GM23338 (cell line): ENCODE data around the gene PLPP4. TPM values are rescaled to one million over a fixed set of nuclear protein-coding genes. Genes with fewer than 3 reads are reported as not detected.

ENCODE experiments used
- ATAC-seq: fragments of 200-7000 bp; cut with Tn5 transposase; 3 replicates; pipeline ENCODE4 v1.9.1; 2020
- DNase-seq: peaks from one replicate; pipeline ENCODE4 v3.0.0-alpha.2; 2015; ENCODE audit warnings: low spot score
- H2AFZ ChIP-seq: fragments of 200-600 bp; sonication (generic); 2 replicates; pipeline ENCODE4 v1.8.0; 2016; ENCODE audit warnings: antibody characterized with exemption, mild to moderate bottlenecking, moderate library complexity
- H3F3A ChIP-seq: fragments of 200-600 bp; sonication (generic); replicated peaks from 2 replicates; pipeline ENCODE4 v1.8.0; 2017; ENCODE audit warnings: antibody characterized with exemption, mixed run types, low read depth
- H3K27ac ChIP-seq: fragments of 200-600 bp; sonication (generic); 2 replicates; pipeline ENCODE4 v1.6.1; 2016; ENCODE audit warnings: low read depth
- H3K27me3 ChIP-seq: fragments of 200-600 bp; sonication (generic); 2 replicates; pipeline ENCODE4 v1.8.0; 2016; ENCODE audit warnings: mild to moderate bottlenecking, mixed run types, moderate library complexity; ENCODE audit not compliant: insufficient read depth
- H3K36me3 ChIP-seq: fragments of 200-600 bp; sonication (generic); 2 replicates; pipeline ENCODE4 v1.8.0; 2016; ENCODE audit warnings: mild to moderate bottlenecking; ENCODE audit not compliant: insufficient read depth
- H3K4me1 ChIP-seq: fragments of 200-600 bp; sonication (generic); 2 replicates; pipeline ENCODE4 v1.8.0; 2016; ENCODE audit warnings: mild to moderate bottlenecking, moderate library complexity; ENCODE audit not compliant: insufficient read depth
- H3K4me2 ChIP-seq: fragments of 200-600 bp; sonication (generic); 2 replicates; pipeline ENCODE4 v1.7.1; 2017; ENCODE audit warnings: mixed run types
- H3K4me3 ChIP-seq: fragments of 200-600 bp; sonication (generic); 2 replicates; pipeline ENCODE4 v1.6.1; 2016; ENCODE audit warnings: mixed run types
- H3K79me2 ChIP-seq: fragments of 200-600 bp; sonication (generic); replicated peaks from 2 replicates; pipeline ENCODE4 v1.8.0; 2017; ENCODE audit warnings: mild to moderate bottlenecking; ENCODE audit not compliant: insufficient read depth
- H3K9me2 ChIP-seq: fragments of 200-600 bp; sonication (generic); 2 replicates; pipeline ENCODE4 v1.8.0; 2017; ENCODE audit not compliant: insufficient read depth
- H4K20me1 ChIP-seq: fragments of 200-600 bp; sonication (generic); replicated peaks from 2 replicates; pipeline ENCODE4 v1.8.0; 2017; ENCODE audit warnings: mild to moderate bottlenecking; ENCODE audit not compliant: insufficient read depth
- H3K27ac Mint-ChIP-seq: 2 replicates; pipeline ENCODE4 v1.8.0; 2020; ENCODE audit warnings: inconsistent platforms, mild to moderate bottlenecking, moderate library complexity, mixed read lengths
- H3K27me3 Mint-ChIP-seq: 3 replicates; pipeline ENCODE4 v1.8.0; 2022; ENCODE audit warnings: low read depth, mild to moderate bottlenecking, moderate library complexity, mixed read lengths, inconsistent platforms; ENCODE audit not compliant: insufficient read depth, poor library complexity
- H3K36me3 Mint-ChIP-seq: 3 replicates; pipeline ENCODE4 v1.8.0; 2021; ENCODE audit warnings: low read depth, mild to moderate bottlenecking, inconsistent platforms, moderate library complexity, mixed read lengths
- H3K4me1 Mint-ChIP-seq: 3 replicates; pipeline ENCODE4 v1.8.0; 2020; ENCODE audit warnings: mild to moderate bottlenecking, inconsistent platforms, mixed read lengths
- H3K4me3 Mint-ChIP-seq: 3 replicates; pipeline ENCODE4 v1.8.0; 2021; ENCODE audit warnings: moderate library complexity, mild to moderate bottlenecking, inconsistent platforms, mixed read lengths
- H3K9me3 Mint-ChIP-seq: 3 replicates; pipeline ENCODE4 v1.8.0; 2020; ENCODE audit warnings: moderate library complexity, mild to moderate bottlenecking, inconsistent platforms, mixed read lengths
- ZNF114 ChIP-seq: fragments of 250-450 bp; sonication (Bioruptor Pico); IDR thresholded peaks from 2 replicates; pipeline ENCODE4 v1.5.0; 2020; ENCODE audit warnings: mild to moderate bottlenecking, moderate library complexity
- ZNF331 ChIP-seq: fragments of 250-450 bp; sonication (Bioruptor Pico); IDR thresholded peaks from 2 replicates; pipeline ENCODE4 v1.5.0; 2020; ENCODE audit warnings: low read depth, mild to moderate bottlenecking, moderate library complexity
- polyA plus RNA-seq: library from polyadenylated mRNA; unstranded; fragments of >200 nt; fragmentation: Nextera tagmentation; extraction: Ambion mirVana; gene quantifications from 2 replicates; pipeline ENCODE4 v1.2.1, GENCODE V29; 2016
- total RNA-seq: library from RNA; depleted of rRNA; stranded (reverse); fragments of >200 nt; shearing (Covaris generic); gene quantifications from 2 replicates; pipeline ENCODE4 v1.2.3, GENCODE V29; 2014
- TF ChIP-seq, protein P1 (sequence below), 2 experiments: fragments of 200-600 bp in 1 of 2; sonication (generic) in 1 of 2; conservative IDR thresholded peaks; 2 replicates each; pipeline versions ENCODE4 v1.5.1 to v1.6.1; 2016 to 2017; ENCODE audit warnings: antibody characterized with exemption in 2 of 2, low read depth in 2 of 2, mild to moderate bottlenecking in 2 of 2, moderate library complexity in 1 of 2

Gene PLPP4
- total and polyA plus RNA-seq, 2 experiments from 2014 or later = 0.24 to 0.31 TPM

DNA sequence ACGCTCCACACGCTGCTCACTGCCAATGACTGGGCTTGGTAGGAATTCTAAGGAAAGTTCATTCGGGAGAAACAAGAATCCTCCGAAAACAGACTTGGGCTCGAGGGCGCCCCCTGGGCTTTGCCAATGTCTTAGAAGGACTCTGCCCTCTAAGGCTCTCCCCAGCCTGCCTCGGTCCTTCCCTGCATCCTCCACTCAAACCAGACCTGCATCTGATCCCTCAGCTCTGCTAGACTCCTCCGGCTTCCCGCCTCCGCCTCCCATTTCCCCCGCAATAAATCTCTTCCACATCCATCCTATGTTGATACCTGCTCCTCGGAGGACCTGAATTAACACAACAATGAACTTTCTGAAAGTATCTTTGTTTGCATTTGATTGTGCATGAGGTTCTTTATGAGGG is 177.6 kb downstream of the PLPP4 start:
- Mint-ChIP-seq H3K27ac (no peak overlapping the region), H3K36me3 (peaks cover 4% of the 10 kb centered on the region), H3K27me3 (peaks cover 3% of the 10 kb centered on the region), H3K9me3 (peaks cover under 1% of the 10 kb centered on the region; the same call in 2 of the 3 replicates), H3K4me1 (peaks cover 20% of the 10 kb centered on the region), H3K4me3 (no peak overlapping the region)
- H2AFZ ChIP-seq = peak overlapping the region; percentile 69; the same call in 1 of the 2 replicates
- TF ChIP-seq ZNF331 (CRISPR knock-in tag) = no peak
- TF ChIP-seq ZNF114 (CRISPR knock-in tag) = no peak
- TF ChIP-seq, protein P1, sequence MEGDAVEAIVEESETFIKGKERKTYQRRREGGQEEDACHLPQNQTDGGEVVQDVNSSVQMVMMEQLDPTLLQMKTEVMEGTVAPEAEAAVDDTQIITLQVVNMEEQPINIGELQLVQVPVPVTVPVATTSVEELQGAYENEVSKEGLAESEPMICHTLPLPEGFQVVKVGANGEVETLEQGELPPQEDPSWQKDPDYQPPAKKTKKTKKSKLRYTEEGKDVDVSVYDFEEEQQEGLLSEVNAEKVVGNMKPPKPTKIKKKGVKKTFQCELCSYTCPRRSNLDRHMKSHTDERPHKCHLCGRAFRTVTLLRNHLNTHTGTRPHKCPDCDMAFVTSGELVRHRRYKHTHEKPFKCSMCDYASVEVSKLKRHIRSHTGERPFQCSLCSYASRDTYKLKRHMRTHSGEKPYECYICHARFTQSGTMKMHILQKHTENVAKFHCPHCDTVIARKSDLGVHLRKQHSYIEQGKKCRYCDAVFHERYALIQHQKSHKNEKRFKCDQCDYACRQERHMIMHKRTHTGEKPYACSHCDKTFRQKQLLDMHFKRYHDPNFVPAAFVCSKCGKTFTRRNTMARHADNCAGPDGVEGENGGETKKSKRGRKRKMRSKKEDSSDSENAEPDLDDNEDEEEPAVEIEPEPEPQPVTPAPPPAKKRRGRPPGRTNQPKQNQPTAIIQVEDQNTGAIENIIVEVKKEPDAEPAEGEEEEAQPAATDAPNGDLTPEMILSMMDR (conservative IDR thresholded peaks at IDR 0.05; ENCODE audit: low read depth in 2 of 2) = peak; percentile 62 to 66
- peak overlapping the region; percentile 41; the same call in 1 of the 2 replicates for H3K4me2 ChIP-seq
- H3K79me2 ChIP-seq = no peaks in the 10 kb centered on the region
- peaks cover 13% of the 10 kb centered on the region for H3K4me1 ChIP-seq
- H3K9me2 ChIP-seq = peaks cover 19% of the 10 kb centered on the region; the same call in 1 of the 2 replicates
- no peak overlapping the region for H3K27ac ChIP-seq
- DNase-seq = peak; percentile 83
- no peaks in the 10 kb centered on the region for H4K20me1 ChIP-seq
- H3F3A ChIP-seq = no peaks in the 10 kb centered on the region
- H3K4me3 ChIP-seq = no peak overlapping the region
- no peaks in the 10 kb centered on the region for H3K27me3 ChIP-seq
- peak; percentile 95 for ATAC-seq
- H3K36me3 ChIP-seq = no peaks in the 10 kb centered on the region
